C4-2B (cell line): ENCODE results near the gene NPSR1.

Source experiments
- CTCF ChIP-seq: fragments of 450-650 bp; conservative IDR thresholded peaks from 2 replicates; pipeline ENCODE4 v1.5.1; 2017; ENCODE audit warnings: mild to moderate bottlenecking
- ZFX ChIP-seq: fragments of 450-650 bp; IDR thresholded peaks from 2 replicates; pipeline ENCODE4 v1.6.1; 2017

- no peak for TF ChIP-seq CTCF
- no peak for TF ChIP-seq ZFX
Observed at GRCh38 chr7:34653787-34654186, 4.2 kb upstream of the NPSR1 start.
